Neural progenitor cell (in vitro differentiated cells): ENCODE results near the gene CDRT15.

ENCODE experiments used
- EZH2 ChIP-seq: fragments of 200-600 bp; sonication (generic); IDR thresholded peaks from 2 replicates; pipeline ENCODE4 v1.6.1; 2017; ENCODE audit warnings: antibody characterized with exemption, mild to moderate bottlenecking, moderate library complexity
- EZH2phosphoT487 ChIP-seq: fragments of 200-600 bp; sonication (generic); IDR thresholded peaks from 2 replicates; pipeline ENCODE4 v1.6.1; 2017; ENCODE audit warnings: antibody characterized with exemption
- TF ChIP-seq, protein P1 (sequence below): fragments of 200-600 bp; sonication (generic); IDR thresholded peaks from 2 replicates; pipeline ENCODE4 v1.5.1; 2017; ENCODE audit warnings: antibody characterized with exemption, mild to moderate bottlenecking

DNA sequence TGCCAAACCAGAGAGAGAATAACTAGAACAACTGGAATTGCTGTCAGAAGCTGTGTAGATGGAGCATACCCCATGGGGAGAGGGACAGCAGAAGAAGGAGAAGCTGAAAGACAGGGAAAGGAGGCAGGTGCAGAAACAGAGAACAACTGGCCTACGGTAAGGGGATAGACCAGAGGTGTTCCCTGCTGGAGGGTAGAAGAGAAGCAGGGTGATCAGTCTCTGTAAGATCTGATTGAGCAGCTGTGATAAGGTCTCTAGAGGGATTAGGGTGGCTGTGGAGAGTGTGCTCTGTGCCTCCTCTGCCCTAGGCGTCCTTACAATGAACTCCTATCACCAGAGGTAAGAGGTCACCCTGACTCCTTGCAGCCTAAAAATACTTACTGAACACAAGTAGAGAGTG lies 33.8 kb upstream of the CDRT15 start:
- TF ChIP-seq, protein P1, sequence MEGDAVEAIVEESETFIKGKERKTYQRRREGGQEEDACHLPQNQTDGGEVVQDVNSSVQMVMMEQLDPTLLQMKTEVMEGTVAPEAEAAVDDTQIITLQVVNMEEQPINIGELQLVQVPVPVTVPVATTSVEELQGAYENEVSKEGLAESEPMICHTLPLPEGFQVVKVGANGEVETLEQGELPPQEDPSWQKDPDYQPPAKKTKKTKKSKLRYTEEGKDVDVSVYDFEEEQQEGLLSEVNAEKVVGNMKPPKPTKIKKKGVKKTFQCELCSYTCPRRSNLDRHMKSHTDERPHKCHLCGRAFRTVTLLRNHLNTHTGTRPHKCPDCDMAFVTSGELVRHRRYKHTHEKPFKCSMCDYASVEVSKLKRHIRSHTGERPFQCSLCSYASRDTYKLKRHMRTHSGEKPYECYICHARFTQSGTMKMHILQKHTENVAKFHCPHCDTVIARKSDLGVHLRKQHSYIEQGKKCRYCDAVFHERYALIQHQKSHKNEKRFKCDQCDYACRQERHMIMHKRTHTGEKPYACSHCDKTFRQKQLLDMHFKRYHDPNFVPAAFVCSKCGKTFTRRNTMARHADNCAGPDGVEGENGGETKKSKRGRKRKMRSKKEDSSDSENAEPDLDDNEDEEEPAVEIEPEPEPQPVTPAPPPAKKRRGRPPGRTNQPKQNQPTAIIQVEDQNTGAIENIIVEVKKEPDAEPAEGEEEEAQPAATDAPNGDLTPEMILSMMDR, result no peak
- TF ChIP-seq EZH2, result no peak
- no peak for TF ChIP-seq EZH2phosphoT487
